PC-9 (cell line): ENCODE results near the gene NUBP2. TPM values are rescaled to one million over a fixed set of nuclear protein-coding genes. Genes with fewer than 3 reads are reported as not detected.

Experiments used
- BruUV-seq: library from RNA; stranded (reverse); fragments of 400-500 nt; replicated peaks from 2 replicates; lab custom pipeline; 2021; lab: Mats Ljungman, UMichigan
- CTCF ChIA-PET: fragments of 300-600 bp; sonication (Branson Sonifier 250); formaldehyde crosslinking; loops from one replicate; lab custom pipeline; 2022; ENCODE audit warnings: antibody characterized with exemption; lab: Charles Lee
- POLR2A ChIA-PET: fragments of 300-600 bp; sonication (Branson Sonifier 250); formaldehyde crosslinking; loops from one replicate; lab custom pipeline; 2022; ENCODE audit warnings: antibody characterized with exemption; ENCODE audit not compliant: unreplicated experiment; lab: Charles Lee
- DNase-seq, 2 experiments: peaks; one replicate each; pipeline versions ENCODE4 v3.0.0 to v3.0.0-alpha.2; 2015 to 2022; ENCODE audit warnings: mixed read lengths in 1 of 2
- H2AFZ ChIP-seq: fragments of 200-600 bp; sonication (generic); 2 replicates; pipeline ENCODE4 v1.8.1; 2017; ENCODE audit warnings: antibody characterized with exemption
- H3F3A ChIP-seq: fragments of 200-600 bp; sonication (generic); 2 replicates; pipeline ENCODE4 v1.8.1; 2017; ENCODE audit warnings: antibody characterized with exemption, mild to moderate bottlenecking, low read depth; ENCODE audit not compliant: insufficient read depth
- H3K27ac ChIP-seq: fragments of 200-600 bp; sonication (generic); 2 replicates; pipeline ENCODE4 v1.6.1; 2016; ENCODE audit warnings: mixed run types
- H3K27me3 ChIP-seq: fragments of 200-600 bp; sonication (generic); 2 replicates; pipeline ENCODE4 v1.6.1; 2016; ENCODE audit warnings: low read depth, mixed run types; ENCODE audit not compliant: insufficient read depth
- H3K36me3 ChIP-seq: fragments of 200-600 bp; sonication (generic); 2 replicates; pipeline ENCODE4 v1.6.1; 2016; ENCODE audit warnings: low read depth, mixed run types
- H3K4me1 ChIP-seq: fragments of 200-600 bp; sonication (generic); replicated peaks from 2 replicates; pipeline ENCODE4 v1.6.1; 2016; ENCODE audit warnings: mixed run types; ENCODE audit not compliant: insufficient read depth
- H3K4me2 ChIP-seq: fragments of 200-600 bp; sonication (generic); 2 replicates; pipeline ENCODE4 v1.6.1; 2017; ENCODE audit warnings: mixed run types
- H3K4me3 ChIP-seq: fragments of 200-600 bp; sonication (generic); 2 replicates; pipeline ENCODE4 v1.6.1; 2016; ENCODE audit warnings: mixed run types
- H3K79me2 ChIP-seq: fragments of 200-600 bp; sonication (generic); 2 replicates; pipeline ENCODE4 v1.6.1; 2017; ENCODE audit warnings: low read depth, mixed run types
- H3K9me2 ChIP-seq: fragments of 200-600 bp; sonication (generic); 2 replicates; pipeline ENCODE4 v1.8.1; 2017; ENCODE audit warnings: mild to moderate bottlenecking; ENCODE audit not compliant: insufficient read depth
- H3K9me3 ChIP-seq: fragments of 200-600 bp; sonication (generic); 2 replicates; pipeline ENCODE4 v1.8.1; 2016; ENCODE audit warnings: low read depth; ENCODE audit not compliant: insufficient read depth
- H4K20me1 ChIP-seq: fragments of 200-600 bp; sonication (generic); 2 replicates; pipeline ENCODE4 v1.8.1; 2017; ENCODE audit not compliant: insufficient read depth
- EZH2 ChIP-seq: fragments of 200-600 bp; sonication (generic); IDR thresholded peaks from 2 replicates; pipeline ENCODE4 v1.8.0; 2017; ENCODE audit warnings: antibody characterized with exemption, low read depth
- intact Hi-C: fragments of 100-400 bp; cut with micrococcal nuclease; formaldehyde crosslinking; loops from one replicate; pipeline ENCODE4 v1.10.0; 2022; ENCODE audit not compliant: unreplicated experiment
- total RNA-seq: library from RNA; stranded (reverse); gene quantifications from 2 replicates; pipeline ENCODE4 v1.2.3, GENCODE V29; 2021
- TF ChIP-seq, protein P1 (sequence below): fragments of 200-600 bp; sonication (generic); conservative IDR thresholded peaks from 2 replicates; pipeline ENCODE4 v1.6.1; 2017; ENCODE audit warnings: mixed run types, antibody characterized with exemption, mild to moderate bottlenecking, moderate library complexity

Gene NUBP2
- total RNA-seq, 1 experiment from 2014 or later = 80.0 TPM

DNA sequence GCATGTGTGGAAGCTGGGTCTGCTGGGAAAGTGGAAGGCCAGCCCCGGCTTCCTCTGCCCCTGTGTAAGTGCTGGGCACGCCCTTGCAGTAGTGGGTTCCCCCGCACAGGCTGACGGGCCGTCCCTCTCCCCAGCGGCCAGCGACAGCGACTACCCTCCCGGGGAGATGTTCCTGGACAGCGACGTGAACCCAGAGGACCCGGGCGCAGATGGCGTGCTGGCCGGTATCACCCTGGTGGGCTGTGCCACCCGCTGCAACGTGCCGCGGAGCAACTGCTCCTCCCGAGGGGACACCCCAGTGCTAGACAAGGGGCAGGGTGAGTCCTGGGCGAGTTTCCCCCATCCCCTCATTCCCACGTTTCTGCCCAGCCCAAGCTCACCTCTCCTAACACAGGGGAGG, 16.9 kb upstream of the NUBP2 start:
- intact Hi-C loops = no loop called here
- Histone ChIP-seq H3K79me2 (0 out of 2 replicates have a peak, but pooled peaks cover 4% of the 10 kb centered on the region), H3K4me3 (no peak overlapping the region), H3K4me1 (peaks cover 9% of the 10 kb centered on the region), H3K9me2 (no peaks in the 10 kb centered on the region), H3K4me2 (no peak overlapping the region), H3K27me3 (no peaks in the 10 kb centered on the region), H3K36me3 (no peaks in the 10 kb centered on the region), H2AFZ (no peak overlapping the region), H4K20me1 (no peaks in the 10 kb centered on the region), H3K9me3 (no peaks in the 10 kb centered on the region), H3F3A (0 out of 2 replicates have a peak, but pooled peaks cover 12% of the 10 kb centered on the region), H3K27ac (no peak overlapping the region)
- TF ChIP-seq, protein P1, sequence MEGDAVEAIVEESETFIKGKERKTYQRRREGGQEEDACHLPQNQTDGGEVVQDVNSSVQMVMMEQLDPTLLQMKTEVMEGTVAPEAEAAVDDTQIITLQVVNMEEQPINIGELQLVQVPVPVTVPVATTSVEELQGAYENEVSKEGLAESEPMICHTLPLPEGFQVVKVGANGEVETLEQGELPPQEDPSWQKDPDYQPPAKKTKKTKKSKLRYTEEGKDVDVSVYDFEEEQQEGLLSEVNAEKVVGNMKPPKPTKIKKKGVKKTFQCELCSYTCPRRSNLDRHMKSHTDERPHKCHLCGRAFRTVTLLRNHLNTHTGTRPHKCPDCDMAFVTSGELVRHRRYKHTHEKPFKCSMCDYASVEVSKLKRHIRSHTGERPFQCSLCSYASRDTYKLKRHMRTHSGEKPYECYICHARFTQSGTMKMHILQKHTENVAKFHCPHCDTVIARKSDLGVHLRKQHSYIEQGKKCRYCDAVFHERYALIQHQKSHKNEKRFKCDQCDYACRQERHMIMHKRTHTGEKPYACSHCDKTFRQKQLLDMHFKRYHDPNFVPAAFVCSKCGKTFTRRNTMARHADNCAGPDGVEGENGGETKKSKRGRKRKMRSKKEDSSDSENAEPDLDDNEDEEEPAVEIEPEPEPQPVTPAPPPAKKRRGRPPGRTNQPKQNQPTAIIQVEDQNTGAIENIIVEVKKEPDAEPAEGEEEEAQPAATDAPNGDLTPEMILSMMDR = no peak
- no peak for TF ChIP-seq EZH2
- CTCF ChIA-PET = no interaction called here
- BruUV-seq = no TSS peak
- DNase-seq = no peak
- POLR2A ChIA-PET = no interaction called here

GRCh38 chr16:1766231-1766630, 16.5 kb upstream of the NUBP2 start:
- H3K27me3 ChIP-seq = no peaks in the 10 kb centered on the region
- TF ChIP-seq, protein P1 = no peak
- no peak for TF ChIP-seq EZH2
- no peaks in the 10 kb centered on the region for H3K9me2 ChIP-seq
- ChIA-PET POLR2A (no interaction called here), CTCF (no interaction called here)
- H4K20me1 ChIP-seq = no peaks in the 10 kb centered on the region
- no peak overlapping the region for H2AFZ ChIP-seq
- peaks cover 9% of the 10 kb centered on the region for H3K4me1 ChIP-seq
- H3F3A ChIP-seq = 0 out of 2 replicates have a peak, but pooled peaks cover 12% of the 10 kb centered on the region
- no peak overlapping the region for H3K27ac ChIP-seq
- BruUV-seq = no TSS peak
- H3K4me3 ChIP-seq = no peak overlapping the region
- no peaks in the 10 kb centered on the region for H3K36me3 ChIP-seq
- no peaks in the 10 kb centered on the region for H3K9me3 ChIP-seq
- H3K4me2 ChIP-seq = no peak overlapping the region
- intact Hi-C loops = no loop called here
- 0 out of 2 replicates have a peak, but pooled peaks cover 4% of the 10 kb centered on the region for H3K79me2 ChIP-seq
- no peak for DNase-seq

DNA sequence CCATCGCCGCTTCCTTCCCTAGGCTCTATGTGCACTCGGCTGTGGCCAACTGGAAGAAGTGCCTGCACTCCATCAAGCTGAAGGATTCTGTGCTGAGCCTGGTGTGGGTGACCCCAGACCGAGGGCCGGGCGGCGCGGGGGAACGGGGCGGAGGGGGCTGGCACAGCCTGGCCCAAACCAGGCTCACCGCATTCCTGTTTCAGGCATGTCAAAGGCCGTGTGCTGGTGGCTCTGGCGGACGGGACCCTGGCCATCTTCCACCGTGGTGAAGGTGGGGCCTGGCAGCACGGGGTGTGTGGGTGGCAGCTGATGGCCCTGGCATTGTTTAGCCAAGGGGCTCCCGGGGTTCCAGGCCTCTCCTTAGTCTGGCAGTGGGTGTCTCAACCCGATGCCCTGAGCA, 16.1 kb upstream of the NUBP2 start:
- Histone ChIP-seq H3K27ac (no peak overlapping the region), H3K4me1 (peaks cover 9% of the 10 kb centered on the region), H4K20me1 (no peaks in the 10 kb centered on the region), H3K27me3 (no peaks in the 10 kb centered on the region), H3K36me3 (no peaks in the 10 kb centered on the region), H3K4me3 (no peak overlapping the region), H3K9me2 (no peaks in the 10 kb centered on the region), H3K9me3 (no peaks in the 10 kb centered on the region), H3K79me2 (peaks cover 4% of the 10 kb centered on the region; the same call in 1 of the 2 replicates), H2AFZ (no peak overlapping the region), H3K4me2 (no peak overlapping the region), H3F3A (peaks cover 12% of the 10 kb centered on the region; the same call in 1 of the 2 replicates)
- no peak for DNase-seq
- intact Hi-C loops = no loop called here
- ChIA-PET POLR2A (no interaction called here), CTCF (no interaction called here)
- TF ChIP-seq EZH2 = no peak
- TF ChIP-seq, protein P1 = no peak
- no TSS peak for BruUV-seq
